ENCODE results near the gene WWOX. TPM values are rescaled to one million over a fixed set of nuclear protein-coding genes. Genes with fewer than 3 reads are reported as not detected.

The WWOX gene
- total and polyA plus RNA-seq, 2 of the 8 experiments (the other 6 are each of a cell fraction or from before 2014, with no cell fraction given): 5.4 to 16.7 TPM

DNA sequence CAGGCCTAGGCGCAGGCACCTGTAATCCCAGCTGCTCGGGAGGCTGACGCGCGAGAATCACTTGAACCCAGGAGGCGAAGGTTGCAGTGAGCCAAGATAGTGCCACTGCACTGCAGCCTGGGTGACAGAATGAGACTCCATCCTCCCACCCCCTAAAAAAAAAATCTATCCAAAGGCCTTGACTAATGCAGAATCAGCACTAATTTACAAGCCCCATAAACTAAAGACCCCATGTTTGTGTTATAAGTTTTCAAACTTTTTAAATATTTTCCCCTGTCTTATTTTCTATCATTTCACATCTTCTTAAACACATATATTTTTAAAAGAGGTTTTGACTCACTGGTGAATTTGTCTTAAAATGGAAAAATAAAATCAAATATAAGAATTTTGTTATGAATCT is 713.1 kb downstream of the WWOX start:
- H2BK120ac ChIP-seq (replicated peaks; ENCODE audit: low read depth, low read length): no peak overlapping the region
- H4K5ac ChIP-seq (ENCODE audit: insufficient read length, low read depth, low read length): no peak overlapping the region
- no peak overlapping the region for H2AK5ac ChIP-seq (ENCODE audit: low read depth, low read length)
- H3K4me2 ChIP-seq (ENCODE audit: insufficient read depth in 1 of 2, low read depth in 2 of 2, low read length in 2 of 2): no peak overlapping the region
- H3K4ac ChIP-seq (replicated peaks; ENCODE audit: insufficient read length, low read depth, low read length): no peak overlapping the region
- no peaks in the 10 kb centered on the region for H3K4me1 ChIP-seq (replicated peaks in 1 of 4; ENCODE audit: control insufficient read depth in 3 of 4, insufficient read depth in 4 of 4, low read length in 3 of 4)
- H3K4me3 ChIP-seq (ENCODE audit: extremely low read depth in 1 of 4, insufficient read depth in 2 of 4, low read depth in 3 of 4, low read length in 4 of 4): no peak overlapping the region
- no peaks in the 10 kb centered on the region for H3K79me2 ChIP-seq (ENCODE audit: control insufficient read depth in 1 of 2, insufficient read depth in 2 of 2, low read length in 2 of 2)
- no peak overlapping the region for H3K9ac ChIP-seq (replicated peaks in 1 of 4; ENCODE audit: extremely low read depth in 1 of 4, low read depth in 3 of 4, low read length in 3 of 4)
- ChIA-PET POLR2A (ENCODE audit: partially characterized antibody) (no interaction called here), CTCF (ENCODE audit: partially characterized antibody) (interaction anchor here (1.5 kb wide), 1 partner anchor 13 kb away, joined by 6 read pairs; no protein-coding TSS in a partner anchor)
- WGBS, 2 experiments (ENCODE audit: extremely low coverage in 1 of 2, insufficient coverage in 1 of 2, insufficient read length in 1 of 2, insufficient replicate concordance in 2 of 2, low coverage in 1 of 2, low lambda C conversion rate in 2 of 2, missing lambda C conversion rate in 1 of 2): 91% methylated on average over 6 of the region's 6 CpGs; no CpG with 5 or more reads in 1 of the 2 experiments
- DNase-seq (ENCODE audit: low read depth in 1 of 2, low spot score in 2 of 2): no peak
- H2BK5ac ChIP-seq (ENCODE audit: low read depth, low read length): no peak overlapping the region
- FAIRE-seq: no peak
- no peak overlapping the region for H3K14ac ChIP-seq (ENCODE audit: insufficient read length)
- no peak overlapping the region for H3K56ac ChIP-seq (replicated peaks; ENCODE audit: insufficient read length, low read depth, low read length)
- no peak overlapping the region for H2BK15ac ChIP-seq (ENCODE audit: low read length)
- no peak overlapping the region for H3K23ac ChIP-seq (ENCODE audit: insufficient read length)
- no peak overlapping the region for H2BK12ac ChIP-seq (ENCODE audit: low read depth, low read length)
- H3K18ac ChIP-seq (ENCODE audit: extremely low read depth, low read length): no peak overlapping the region
- no peaks in the 10 kb centered on the region for H3K79me1 ChIP-seq (ENCODE audit: low read depth, low read length)
- H3K9me3 ChIP-seq (ENCODE audit: insufficient read depth in 2 of 2, low read depth in 1 of 2, low read length in 1 of 2): no peaks in the 10 kb centered on the region
- no peaks in the 10 kb centered on the region for H3K36me3 ChIP-seq (ENCODE audit: control insufficient read depth in 2 of 4, insufficient read depth in 4 of 4, low read length in 3 of 4)
- H4K91ac ChIP-seq (replicated peaks; ENCODE audit: insufficient read length, low read length): no peak overlapping the region
- no peaks in the 10 kb centered on the region for H3K23me2 ChIP-seq (ENCODE audit: low read depth, low read length)
- no peak overlapping the region for H2AFZ ChIP-seq (ENCODE audit: low read length)
- H4K8ac ChIP-seq (ENCODE audit: extremely low read depth, insufficient read depth, low read length): no peak overlapping the region
- no peak overlapping the region for H2BK20ac ChIP-seq (ENCODE audit: low read length)
- H3K27me3 ChIP-seq (replicated peaks in 1 of 4; ENCODE audit: control insufficient read depth in 3 of 4, extremely low read depth in 1 of 4, insufficient read depth in 3 of 4, low read length in 3 of 4): no peaks in the 10 kb centered on the region
- no peaks in the 10 kb centered on the region for H4K20me1 ChIP-seq (replicated peaks in 1 of 2; ENCODE audit: control insufficient read depth in 1 of 2, insufficient read depth in 2 of 2, low read length in 2 of 2)
- no peak overlapping the region for H3K27ac ChIP-seq (ENCODE audit: low read depth, low read length)
- TF ChIP-seq SP1 (IDR thresholded peaks at IDR 0.05; ENCODE audit: low read depth, low read length) (no peak), RNF2 (IDR thresholded peaks at IDR 0.05; ENCODE audit: borderline replicate concordance, low read depth, low read length, missing control alignments, poor library complexity, severe bottlenecking) (no peak), CREB1 (IDR thresholded peaks at IDR 0.05) (no peak), JUND (IDR thresholded peaks at IDR 0.05; ENCODE audit: low read length) (no peak), YY1 (IDR thresholded peaks at IDR 0.05; ENCODE audit: low read depth, low read length) (no peak), FOSL1 (IDR thresholded peaks at IDR 0.05; ENCODE audit: insufficient read depth, low read depth, low read length) (no peak), RBBP5 (IDR thresholded peaks at IDR 0.05; ENCODE audit: borderline replicate concordance, low read depth, low read length) (no peak)

Data from H1 (cell line).